Measurements from ENCODE around the gene PAX5. TPM values are rescaled to one million over a fixed set of nuclear protein-coding genes. Genes with fewer than 3 reads are reported as not detected.

Gene PAX5
- total RNA-seq, 1 donor from 2014 or later = not detected

- no peak for FAIRE-seq
- DNase-seq (ENCODE audit: low spot score in 2 of 2) = no peak
Measured at GRCh38 chr9:37038302-37038942, 4.4 kb upstream of the PAX5 start.

- FAIRE-seq (no peak), DNase-seq (ENCODE audit: low spot score in 2 of 2) (no peak)
Measured at GRCh38 chr9:37037503-37038301, 3.6 kb upstream of the PAX5 start.

- FAIRE-seq = no peak
- DNase-seq (ENCODE audit: low spot score in 2 of 2) = peak in 1 of 2 donors; percentile 35
Measured at GRCh38 chr9:37036776-37037502, 2.9 kb upstream of the PAX5 start.

GRCh38 chr9:37036371-37036775 is 2.3 kb upstream of the PAX5 start:
- no peak for FAIRE-seq
- DNase-seq (ENCODE audit: low spot score in 2 of 2) = peak in 1 of 2 donors; percentile 28

- DNase-seq (ENCODE audit: low spot score in 2 of 2) = peak in 1 of 2 donors; percentile 39
- FAIRE-seq = no peak
Measured at GRCh38 chr9:37035648-37036370, 1.7 kb upstream of the PAX5 start.

- peak in 1 of 2 donors; percentile 29 for DNase-seq (ENCODE audit: low spot score in 2 of 2)
- FAIRE-seq = no peak
Measured at GRCh38 chr9:37034938-37035647, 1.0 kb upstream of the PAX5 start.

GRCh38 chr9:37034305-37034937 is 353 bp upstream of the PAX5 start:
- FAIRE-seq (no peak), DNase-seq (ENCODE audit: low spot score in 2 of 2) (peak in 1 of 2 donors; percentile 47)

GRCh38 chr9:37033141-37033540 is 927 bp downstream of the PAX5 start:
- FAIRE-seq = no peak
- DNase-seq (ENCODE audit: low spot score in 2 of 2) = no peak

- FAIRE-seq (no peak), DNase-seq (ENCODE audit: low spot score in 2 of 2) (no peak)
Measured at GRCh38 chr9:37032713-37033112, 1.4 kb downstream of the PAX5 start.

- FAIRE-seq (no peak), DNase-seq (ENCODE audit: low spot score in 2 of 2) (no peak)
Measured at GRCh38 chr9:37031902-37032301, 2.2 kb downstream of the PAX5 start.

- no peak for DNase-seq (ENCODE audit: low spot score in 2 of 2)
- no peak for FAIRE-seq
Measured at GRCh38 chr9:37031081-37031480, 3.0 kb downstream of the PAX5 start.

GRCh38 chr9:37030611-37030939 is 3.5 kb downstream of the PAX5 start:
- FAIRE-seq (no peak), DNase-seq (ENCODE audit: low spot score in 2 of 2) (no peak)

- FAIRE-seq = no peak
- peak in 1 of 2 donors; percentile 26 for DNase-seq (ENCODE audit: low spot score in 2 of 2)
Measured at GRCh38 chr9:37029776-37030610, 4.1 kb downstream of the PAX5 start.

GRCh38 chr9:37029304-37029775 is 4.7 kb downstream of the PAX5 start:
- no peak for FAIRE-seq
- no peak for DNase-seq (ENCODE audit: low spot score in 2 of 2)

GRCh38 chr9:37028420-37029031 is 5.5 kb downstream of the PAX5 start:
- DNase-seq (ENCODE audit: low spot score in 2 of 2) = peak in 1 of 2 donors; percentile 32
- FAIRE-seq = no peak

- DNase-seq (ENCODE audit: low spot score in 2 of 2) = peak; percentile 94
- FAIRE-seq = no peak
Measured at GRCh38 chr9:37027582-37028419, 6.3 kb downstream of the PAX5 start.

- FAIRE-seq (no peak), DNase-seq (ENCODE audit: low spot score in 2 of 2) (no peak)
Measured at GRCh38 chr9:37026931-37027581, 7.0 kb downstream of the PAX5 start.

All from frontal cortex (tissue), 4 donors.